Liver (tissue), 9 donors: ENCODE measurements around the gene SMIM44. TPM values are rescaled to one million over a fixed set of nuclear protein-coding genes. Genes with fewer than 3 reads are reported as not detected.

Experiments used
- DNase-seq: peaks from one replicate; pipeline ENCODE4 v3.0.0-alpha.2; 2017; ENCODE audit warnings: low spot score
- H3K27ac ChIP-seq, 2 donors: one replicate each; pipeline ENCODE4 v1.7.0; 2013; ENCODE audit warnings: inconsistent platforms in 2 of 2, low read length in 2 of 2, control low read depth in 1 of 2, low read depth in 1 of 2, mild to moderate bottlenecking in 1 of 2
- H3K27me3 ChIP-seq, 4 donors: one replicate each; pipeline versions ENCODE4 v1.6.1 to v1.7.0; 2013; ENCODE audit warnings: low read length in 3 of 4, inconsistent platforms in 1 of 4, mild to moderate bottlenecking in 1 of 4, moderate library complexity in 1 of 4; ENCODE audit not compliant: control insufficient read depth in 4 of 4, insufficient read depth in 4 of 4
- H3K36me3 ChIP-seq, 4 donors: one replicate each; pipeline versions ENCODE4 v1.6.1 to v1.7.0; 2013; ENCODE audit warnings: low read length in 3 of 4, mild to moderate bottlenecking in 3 of 4, low read depth in 1 of 4, moderate library complexity in 1 of 4; ENCODE audit not compliant: control insufficient read depth in 4 of 4, insufficient read depth in 3 of 4
- H3K4me1 ChIP-seq, 4 donors: one replicate each; pipeline versions ENCODE4 v1.6.1 to v1.7.0; 2013; ENCODE audit warnings: low read length in 3 of 4, mild to moderate bottlenecking in 3 of 4, moderate library complexity in 1 of 4; ENCODE audit not compliant: control insufficient read depth in 4 of 4, insufficient read depth in 4 of 4
- H3K4me3 ChIP-seq, 3 donors: one replicate each; pipeline versions ENCODE4 v1.6.1 to v1.7.0; 2013; ENCODE audit warnings: low read length in 3 of 3, control low read depth in 1 of 3, low read depth in 1 of 3, mild to moderate bottlenecking in 1 of 3
- H3K9ac ChIP-seq, 2 donors: one replicate each; pipeline ENCODE4 v1.7.0; 2013; ENCODE audit warnings: low read length in 2 of 2, mild to moderate bottlenecking in 2 of 2, moderate library complexity in 2 of 2, control low read depth in 1 of 2, low read depth in 1 of 2
- H3K9me3 ChIP-seq, 4 donors: one replicate each; pipeline versions ENCODE4 v1.6.1 to v1.7.0; 2013; ENCODE audit warnings: low read length in 3 of 4; ENCODE audit not compliant: control insufficient read depth in 4 of 4
- ATF3 ChIP-seq: IDR thresholded peaks from 2 replicates; pipeline ENCODE4 v1.6.1; 2016; ENCODE audit warnings: antibody characterized with exemption
- CTCF ChIP-seq: fragments of 150-350 bp; IDR thresholded peaks from 2 replicates; pipeline ENCODE4 v1.5.1; 2017; ENCODE audit warnings: improper control_type of control experiment, low read depth, low read length; ENCODE audit not compliant: missing input control
- FOXA1 ChIP-seq: IDR thresholded peaks from 2 replicates; pipeline ENCODE4 v1.6.1; 2016; ENCODE audit warnings: antibody characterized with exemption
- FOXA2 ChIP-seq: IDR thresholded peaks from 2 replicates; pipeline ENCODE4 v1.6.1; 2016; ENCODE audit warnings: antibody characterized with exemption
- GABPA ChIP-seq, 2 donors: IDR thresholded peaks in 1 of 2; conservative IDR thresholded peaks in 1 of 2; 2 replicates each; pipeline ENCODE4 v1.6.1; 2016; ENCODE audit warnings: antibody characterized with exemption in 2 of 2, mild to moderate bottlenecking in 1 of 2, moderate library complexity in 1 of 2
- HNF4A ChIP-seq, 2 donors: conservative IDR thresholded peaks; 2 replicates each; pipeline ENCODE4 v1.6.1; 2016; ENCODE audit warnings: antibody characterized with exemption in 2 of 2, mild to moderate bottlenecking in 2 of 2
- HNF4G ChIP-seq: IDR thresholded peaks from 2 replicates; pipeline ENCODE4 v1.6.1; 2016; ENCODE audit warnings: antibody characterized with exemption
- NR2F2 ChIP-seq: IDR thresholded peaks from 2 replicates; pipeline ENCODE4 v1.6.1; 2016; ENCODE audit warnings: antibody characterized with exemption
- RAD21 ChIP-seq, 2 donors: IDR thresholded peaks; 2 replicates each; pipeline ENCODE4 v1.6.1; 2016; ENCODE audit warnings: antibody characterized with exemption in 2 of 2, mild to moderate bottlenecking in 2 of 2
- RXRA ChIP-seq, 2 donors: IDR thresholded peaks; 2 replicates each; pipeline ENCODE4 v1.6.1; 2017 to 2018; ENCODE audit warnings: antibody characterized with exemption in 2 of 2, mild to moderate bottlenecking in 1 of 2
- SP1 ChIP-seq: IDR thresholded peaks from 2 replicates; pipeline ENCODE4 v1.6.1; 2018; ENCODE audit warnings: antibody characterized with exemption, mild to moderate bottlenecking
- TAF1 ChIP-seq: conservative IDR thresholded peaks from 2 replicates; pipeline ENCODE4 v1.6.1; 2016; ENCODE audit warnings: antibody characterized with exemption, mild to moderate bottlenecking
- YY1 ChIP-seq: IDR thresholded peaks from 2 replicates; pipeline ENCODE4 v1.6.1; 2016; ENCODE audit warnings: antibody characterized with exemption, mild to moderate bottlenecking
- ZBTB33 ChIP-seq: IDR thresholded peaks from 2 replicates; pipeline ENCODE4 v1.6.1; 2016; ENCODE audit warnings: antibody characterized with exemption
- WGBS: extraction: QIAGEN DNeasy Blood & Tissue Kit; methylation state at CpG from one replicate; pipeline ENCODE4 v1.1.7; 2013; 5-methylcytosine and 5-hydroxymethylcytosine counted together
- polyA plus RNA-seq, 2 donors: library from polyadenylated mRNA; stranded (reverse) in 1 of 2; unstranded in 1 of 2; fragments of 200-250 nt in 1 of 2; fragments of >200 nt in 1 of 2; fragmentation: Nextera tagmentation in 1 of 2; extraction: Ambion mirVana in 1 of 2; gene quantifications; one replicate each; pipeline versions ENCODE4 v1.2.1 to v1.2.3, GENCODE V29; 2013 to 2015
- total RNA-seq, 2 donors: library from RNA; depleted of rRNA; stranded (reverse); fragments of >200 nt; gene quantifications; one replicate each; pipeline ENCODE4 v1.2.3, GENCODE V29; 2014
- donor health status: healthy.
- donor health status: healthy.
- donor health status: healthy.
- donor health status: healthy.
- donor health status: healthy.

SMIM44 gene
- total and polyA plus RNA-seq, 4 donors = not detected

GRCh38 chr19:3474010-3474409 lies 9.2 kb downstream of the SMIM44 start:
- WGBS = 45% methylated on average over 8 of the region's 8 CpGs
- Histone ChIP-seq H3K9me3 (no peaks in the 10 kb centered on the region), H3K4me3 (no peak overlapping the region), H3K27me3 (no peaks in the 10 kb centered on the region), H3K9ac (no peak overlapping the region), H3K27ac (no peak overlapping the region), H3K36me3 (no peaks in the 10 kb centered on the region), H3K4me1 (peaks cover 0 to 3% (median 2%) of the 10 kb centered on the region in 4 donors)
- TF ChIP-seq SP1 (no peak), HNF4A (conservative IDR thresholded peaks at IDR 0.05) (peak; percentile 7 to 81), TAF1 (no peak), ZBTB33 (no peak), RXRA (IDR thresholded peaks at IDR 0.05) (peak in 1 of 2 donors; percentile 10)
- no peak for DNase-seq

- Histone ChIP-seq H3K4me1 (peaks cover 3 to 15% (median 8%) of the 10 kb centered on the region in 4 donors), H3K4me3 (no peak overlapping the region), H3K9ac (no peak overlapping the region), H3K27me3 (no peaks in the 10 kb centered on the region), H3K27ac (no peak overlapping the region), H3K9me3 (no peaks in the 10 kb centered on the region), H3K36me3 (no peaks in the 10 kb centered on the region)
- peak; percentile 51 for DNase-seq
- no peak for TF ChIP-seq HNF4A (conservative IDR thresholded peaks at IDR 0.05)
- TF ChIP-seq RXRA (IDR thresholded peaks at IDR 0.05) = no peak
- no peak for TF ChIP-seq ATF3
- no peak for TF ChIP-seq YY1
- no peak for TF ChIP-seq FOXA2
- peak; percentile 68 for TF ChIP-seq CTCF
- no peak for TF ChIP-seq TAF1
- no peak for TF ChIP-seq FOXA1
- peak; percentile 74 to 81 for TF ChIP-seq RAD21 (IDR thresholded peaks at IDR 0.05)
- no peak for TF ChIP-seq GABPA (IDR thresholded peaks at IDR 0.05 in 1 of 2, conservative IDR thresholded peaks at IDR 0.05 in 1 of 2)
- TF ChIP-seq HNF4G = no peak
- no peak for TF ChIP-seq NR2F2
- WGBS = 31% methylated on average over 24 of the region's 24 CpGs
Observed at GRCh38 chr19:3471954-3472655, 11.1 kb downstream of the SMIM44 start.
